WERI-Rb-1 (cell line): Measurements from ENCODE around the gene RASSF4.

Experiments
- DNase-seq: peaks from one replicate; pipeline ENCODE4 v3.0.0-alpha.2; 2020
- H3K27ac ChIP-seq: fragments of 250-450 bp; sonication (Bioruptor Pico); 2 replicates; pipeline ENCODE4 v1.5.1; 2020; ENCODE audit warnings: mild to moderate bottlenecking, moderate library complexity
- H3K27me3 ChIP-seq: fragments of 250-450 bp; sonication (Bioruptor Pico); 2 replicates; pipeline ENCODE4 v1.5.1; 2021; ENCODE audit warnings: mild to moderate bottlenecking, low read depth, moderate library complexity; ENCODE audit not compliant: insufficient read depth, severe bottlenecking
- H3K36me3 ChIP-seq: fragments of 250-450 bp; sonication (Bioruptor Pico); 2 replicates; pipeline ENCODE4 v1.5.1; 2020; ENCODE audit warnings: mild to moderate bottlenecking, moderate library complexity
- H3K4me3 ChIP-seq: 2 replicates; pipeline ENCODE4 v1.5.1; 2011; ENCODE audit warnings: low read depth, mild to moderate bottlenecking, control low read depth, low read length
- H3K9me3 ChIP-seq: fragments of 250-450 bp; sonication (Bioruptor Pico); 2 replicates; pipeline ENCODE4 v1.5.1; 2021; ENCODE audit warnings: mild to moderate bottlenecking, moderate library complexity; ENCODE audit not compliant: severe bottlenecking
- TF ChIP-seq, protein P1 (sequence below): IDR thresholded peaks from 2 replicates; pipeline ENCODE4 v1.5.1; 2011; ENCODE audit warnings: low read depth, mild to moderate bottlenecking, control low read depth, inconsistent platforms, low read length

RASSF4 gene

DNA sequence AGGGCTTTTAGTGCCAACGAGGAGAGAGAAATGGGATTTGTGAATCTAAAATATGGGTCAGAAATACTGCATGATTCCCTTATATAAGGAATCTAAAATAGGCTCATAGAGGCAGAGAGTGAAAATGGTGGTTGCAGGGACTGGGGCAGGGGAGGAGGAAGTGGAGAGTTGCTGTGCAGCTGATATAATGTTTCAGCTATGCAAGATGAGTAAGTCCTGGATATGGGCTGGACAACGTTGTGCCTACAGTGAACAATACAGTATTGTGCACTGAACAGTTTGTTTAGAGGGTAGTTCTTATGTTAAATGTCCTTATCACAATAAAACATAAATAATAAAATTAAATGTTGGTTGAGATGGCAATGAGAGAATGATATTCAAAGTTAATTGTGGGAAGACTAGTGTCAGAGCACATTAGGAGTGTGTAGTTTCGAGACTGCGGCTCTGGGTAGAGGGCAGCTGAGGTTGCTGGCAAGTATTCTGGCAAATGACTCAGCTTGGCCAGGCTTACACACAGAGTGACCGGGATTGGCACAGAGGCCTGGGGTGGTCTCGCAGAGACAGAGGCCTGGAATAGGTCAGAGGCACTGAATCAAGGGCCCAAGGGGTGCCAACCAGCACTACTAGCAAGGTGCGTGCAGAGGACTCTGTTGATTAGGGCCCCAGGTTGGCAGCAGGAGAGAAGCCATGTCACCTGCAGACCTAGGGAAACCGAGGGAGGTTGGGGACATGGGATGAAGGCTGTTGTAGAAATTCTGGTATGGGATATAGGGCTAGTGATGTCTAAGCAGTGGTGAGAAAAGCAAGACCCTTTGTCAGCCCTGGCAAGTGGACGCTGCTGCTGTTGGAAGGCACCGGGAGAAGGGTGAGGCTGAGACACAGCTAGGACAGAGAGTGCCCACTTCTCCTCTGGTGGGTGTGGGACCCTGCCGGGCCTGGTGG is 21.8 kb downstream of the RASSF4 start:
- no peaks in the 10 kb centered on the region for H3K27me3 ChIP-seq
- no peaks in the 10 kb centered on the region for H3K9me3 ChIP-seq
- H3K27ac ChIP-seq, result no peak overlapping the region
- peaks cover 3% of the 10 kb centered on the region; the same call in 1 of the 2 replicates for H3K36me3 ChIP-seq
- no peak for DNase-seq
- TF ChIP-seq, protein P1, sequence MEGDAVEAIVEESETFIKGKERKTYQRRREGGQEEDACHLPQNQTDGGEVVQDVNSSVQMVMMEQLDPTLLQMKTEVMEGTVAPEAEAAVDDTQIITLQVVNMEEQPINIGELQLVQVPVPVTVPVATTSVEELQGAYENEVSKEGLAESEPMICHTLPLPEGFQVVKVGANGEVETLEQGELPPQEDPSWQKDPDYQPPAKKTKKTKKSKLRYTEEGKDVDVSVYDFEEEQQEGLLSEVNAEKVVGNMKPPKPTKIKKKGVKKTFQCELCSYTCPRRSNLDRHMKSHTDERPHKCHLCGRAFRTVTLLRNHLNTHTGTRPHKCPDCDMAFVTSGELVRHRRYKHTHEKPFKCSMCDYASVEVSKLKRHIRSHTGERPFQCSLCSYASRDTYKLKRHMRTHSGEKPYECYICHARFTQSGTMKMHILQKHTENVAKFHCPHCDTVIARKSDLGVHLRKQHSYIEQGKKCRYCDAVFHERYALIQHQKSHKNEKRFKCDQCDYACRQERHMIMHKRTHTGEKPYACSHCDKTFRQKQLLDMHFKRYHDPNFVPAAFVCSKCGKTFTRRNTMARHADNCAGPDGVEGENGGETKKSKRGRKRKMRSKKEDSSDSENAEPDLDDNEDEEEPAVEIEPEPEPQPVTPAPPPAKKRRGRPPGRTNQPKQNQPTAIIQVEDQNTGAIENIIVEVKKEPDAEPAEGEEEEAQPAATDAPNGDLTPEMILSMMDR, result no peak
- H3K4me3 ChIP-seq, result no peak overlapping the region

DNA sequence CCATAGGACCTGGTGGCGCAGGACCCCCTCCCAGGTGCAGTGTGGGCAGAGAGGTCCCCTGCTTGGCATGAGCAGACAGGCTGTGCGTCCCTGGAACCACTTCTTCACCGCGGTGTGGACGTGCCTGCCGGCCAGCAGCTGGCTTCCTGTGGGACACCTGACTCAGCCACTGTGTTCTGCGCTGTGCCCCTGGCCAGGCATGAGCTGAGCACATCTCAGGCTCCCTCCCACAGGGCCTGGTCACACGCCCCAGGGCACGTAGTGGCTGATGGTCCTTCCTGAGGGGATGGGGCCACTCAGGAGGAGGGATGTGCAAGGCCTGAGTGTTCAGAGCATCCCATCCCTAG is 22.5 kb downstream of the RASSF4 start:
- no peak for DNase-seq
- Histone ChIP-seq H3K4me3 (no peak overlapping the region), H3K27me3 (no peaks in the 10 kb centered on the region), H3K27ac (no peak overlapping the region), H3K36me3 (no peaks in the 10 kb centered on the region; the same call in 1 of the 2 replicates), H3K9me3 (no peaks in the 10 kb centered on the region)
- TF ChIP-seq, protein P1, result no peak

DNA sequence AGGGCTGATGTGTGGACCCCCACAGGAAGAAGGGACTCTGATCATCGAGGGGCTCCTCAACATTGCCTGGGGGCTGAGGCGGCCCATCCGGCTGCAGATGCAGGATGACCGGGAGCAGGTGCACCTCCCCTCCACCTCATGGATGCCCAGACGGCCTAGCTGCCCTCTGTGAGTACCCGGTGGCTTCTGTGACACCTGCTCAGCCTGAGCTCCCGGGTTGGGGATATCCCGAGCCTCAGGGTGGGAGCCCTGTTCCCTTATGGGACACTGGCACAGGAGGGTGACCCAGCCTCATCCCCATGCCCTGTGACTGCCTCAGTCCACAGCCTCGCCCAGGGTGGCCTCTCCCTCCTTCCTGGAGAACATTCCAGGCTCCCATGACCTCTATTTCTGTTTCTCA is 22.9 kb downstream of the RASSF4 start:
- H3K27me3 ChIP-seq, result no peaks in the 10 kb centered on the region
- H3K9me3 ChIP-seq, result no peaks in the 10 kb centered on the region
- TF ChIP-seq, protein P1, result no peak
- H3K36me3 ChIP-seq, result no peaks in the 10 kb centered on the region
- DNase-seq, result no peak
- H3K4me3 ChIP-seq, result no peak overlapping the region
- no peak overlapping the region for H3K27ac ChIP-seq

DNA sequence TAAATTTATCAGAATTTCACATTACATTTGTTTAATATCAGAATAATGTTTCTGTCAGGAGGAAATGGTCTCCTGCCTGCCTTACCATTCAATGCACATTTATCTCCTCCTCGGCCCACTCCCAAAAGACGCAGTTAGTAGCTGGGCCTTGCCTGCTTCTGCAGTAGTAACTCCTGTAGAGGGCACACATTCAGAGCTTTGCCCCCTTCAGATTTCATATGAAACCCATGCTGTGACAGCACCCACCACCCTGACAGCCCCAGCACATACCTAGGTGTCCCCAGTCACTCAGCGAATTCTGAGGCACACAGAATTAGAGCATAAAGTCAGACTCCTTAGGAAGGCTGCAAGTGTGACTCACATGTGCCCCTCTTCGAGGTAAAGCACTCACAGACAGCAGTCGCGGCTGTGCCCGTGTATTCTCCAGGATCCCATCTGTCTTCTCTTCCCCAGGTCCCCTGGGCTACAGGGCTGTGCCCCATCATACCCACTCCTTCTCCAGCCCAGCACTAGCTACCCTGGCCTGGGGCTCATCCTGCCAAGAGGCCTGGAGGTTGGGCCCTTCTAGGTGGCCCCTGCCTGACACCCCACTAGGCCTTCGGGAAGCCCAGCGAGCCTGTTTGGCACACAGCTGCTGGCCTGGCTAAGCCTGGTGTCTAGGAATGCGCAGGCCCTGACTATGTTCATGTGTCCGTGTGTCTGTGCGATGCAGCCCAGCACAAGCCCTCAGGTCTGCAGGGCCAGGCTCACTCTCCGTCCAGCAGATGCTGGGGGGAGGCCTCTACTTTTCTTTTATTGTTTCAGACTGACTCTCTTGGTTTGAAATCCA is 23.7 kb downstream of the RASSF4 start:
- Histone ChIP-seq H3K36me3 (no peaks in the 10 kb centered on the region), H3K9me3 (no peaks in the 10 kb centered on the region), H3K27me3 (no peaks in the 10 kb centered on the region), H3K27ac (no peak overlapping the region), H3K4me3 (no peak overlapping the region)
- TF ChIP-seq, protein P1, result no peak
- no peak for DNase-seq

DNA sequence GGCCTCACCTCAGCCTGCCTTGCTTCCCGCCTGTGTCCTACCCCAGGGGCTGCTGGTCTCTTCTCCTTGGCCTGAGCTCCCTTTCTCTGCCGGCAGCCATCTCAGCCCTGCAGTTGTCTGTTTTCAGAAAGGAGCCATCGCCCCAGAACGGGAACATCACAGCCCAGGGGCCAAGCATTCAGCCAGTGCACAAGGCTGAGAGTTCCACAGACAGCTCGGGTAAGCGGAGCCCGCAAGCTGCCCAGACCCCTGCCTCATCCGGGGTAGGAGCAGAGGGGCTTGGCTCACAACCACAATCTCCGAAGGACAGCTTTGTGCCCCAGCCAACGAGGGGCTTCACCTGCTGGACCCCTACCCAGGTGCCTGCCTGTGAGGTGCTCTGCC is 24.3 kb downstream of the RASSF4 start:
- no peak for DNase-seq
- Histone ChIP-seq H3K27ac (no peak overlapping the region), H3K27me3 (no peaks in the 10 kb centered on the region), H3K36me3 (no peaks in the 10 kb centered on the region), H3K9me3 (no peaks in the 10 kb centered on the region), H3K4me3 (no peak overlapping the region)
- TF ChIP-seq, protein P1, result no peak
